Fibroblast of mammary gland (primary cell): ENCODE measurements around the gene PTPRN2.

Experiments used
- DNase-seq: peaks from one replicate; pipeline ENCODE4 v3.0.0-alpha.2; 2010; ENCODE audit warnings: low read depth
- H3K4me3 ChIP-seq: 2 replicates; pipeline ENCODE4 v1.5.1; 2011; ENCODE audit warnings: low read depth, mild to moderate bottlenecking, low read length, moderate library complexity; ENCODE audit not compliant: control insufficient read depth
- CTCF ChIP-seq: conservative IDR thresholded peaks from 2 replicates; pipeline ENCODE4 v1.5.1; 2011; ENCODE audit warnings: low read depth, low read length, inconsistent platforms; ENCODE audit not compliant: control insufficient read depth, insufficient read depth

PTPRN2 gene

GRCh38 chr7:158024881-158025280 lies 562.7 kb downstream of the PTPRN2 start:
- H3K4me3 ChIP-seq, result no peak overlapping the region
- no peak for DNase-seq
- no peak for TF ChIP-seq CTCF

GRCh38 chr7:158024351-158024715 lies 563.3 kb downstream of the PTPRN2 start:
- TF ChIP-seq CTCF, result no peak
- DNase-seq, result no peak
- H3K4me3 ChIP-seq, result no peak overlapping the region

GRCh38 chr7:158023681-158024350 lies 563.8 kb downstream of the PTPRN2 start:
- no peak for DNase-seq
- no peak overlapping the region for H3K4me3 ChIP-seq
- TF ChIP-seq CTCF, result no peak

GRCh38 chr7:158023157-158023556 lies 564.5 kb downstream of the PTPRN2 start:
- H3K4me3 ChIP-seq, result no peak overlapping the region
- no peak for DNase-seq
- TF ChIP-seq CTCF, result no peak

- no peak overlapping the region for H3K4me3 ChIP-seq
- no peak for TF ChIP-seq CTCF
- no peak for DNase-seq
These were observed 565.0 kb downstream of the PTPRN2 start for GRCh38 chr7:158022601-158023000.

GRCh38 chr7:158021836-158022235 lies 565.8 kb downstream of the PTPRN2 start:
- no peak for DNase-seq
- no peak for TF ChIP-seq CTCF
- no peak overlapping the region for H3K4me3 ChIP-seq

- no peak for TF ChIP-seq CTCF
- DNase-seq, result no peak
- H3K4me3 ChIP-seq, result no peak overlapping the region
These were observed 566.9 kb downstream of the PTPRN2 start for GRCh38 chr7:158020706-158021095.
